ENCODE results near the gene REM1. TPM values are rescaled to one million over a fixed set of nuclear protein-coding genes. Genes with fewer than 3 reads are reported as not detected.

Gene REM1
- polyA plus RNA-seq, 1 donor from 2014 or later, result not detected

GRCh38 chr20:31472395-31473330 lies 2.4 kb upstream of the REM1 start:
- TF ChIP-seq TAF1 (IDR thresholded peaks at IDR 0.05; ENCODE audit: low read depth) (no peak), CTCF (IDR thresholded peaks at IDR 0.05; ENCODE audit: poor library complexity, severe bottlenecking) (no peak), MXI1 (conservative IDR thresholded peaks at IDR 0.05; ENCODE audit: poor library complexity, severe bottlenecking) (no peak), REST (IDR thresholded peaks at IDR 0.05; ENCODE audit: borderline replicate concordance) (no peak), EZH2 (IDR thresholded peaks at IDR 0.05; ENCODE audit: borderline replicate concordance, insufficient read depth, low read length, poor library complexity, severe bottlenecking) (no peak), EP300 (conservative IDR thresholded peaks at IDR 0.05; ENCODE audit: poor library complexity, severe bottlenecking) (no peak), RAD21 (conservative IDR thresholded peaks at IDR 0.05) (no peak), POLR2AphosphoS5 (IDR thresholded peaks at IDR 0.05) (no peak), SMC3 (conservative IDR thresholded peaks at IDR 0.05; ENCODE audit: poor library complexity) (no peak)
- Histone ChIP-seq H3K4me2 (ENCODE audit: low read length) (no peak overlapping the region), H3K4me3 (ENCODE audit: low read length) (no peak overlapping the region), H3K27me3 (ENCODE audit: insufficient read depth, low read depth, low read length) (no peaks in the 10 kb centered on the region), H3K36me3 (ENCODE audit: insufficient read depth, low read length) (no peaks in the 10 kb centered on the region), H3K9me3 (ENCODE audit: low read length) (peaks cover 11% of the 10 kb centered on the region), H4K20me1 (ENCODE audit: insufficient read depth) (no peaks in the 10 kb centered on the region), H3K9ac (ENCODE audit: low read length) (no peak overlapping the region), H3F3A (ENCODE audit: insufficient read depth, low read length, poor library complexity, severe bottlenecking) (no peaks in the 10 kb centered on the region), H3K9me2 (ENCODE audit: insufficient read depth, low read length) (no peaks in the 10 kb centered on the region), H3K27ac (ENCODE audit: low read length) (no peak overlapping the region), H2AFZ (ENCODE audit: low read depth, low read length) (no peak overlapping the region), H3K79me2 (replicated peaks; ENCODE audit: insufficient read depth, low read length) (no peaks in the 10 kb centered on the region)

- no peak overlapping the region for H3K9ac ChIP-seq (ENCODE audit: low read length)
- no peaks in the 10 kb centered on the region for H3K27me3 ChIP-seq (ENCODE audit: insufficient read depth, low read depth, low read length)
- H3K9me3 ChIP-seq (ENCODE audit: low read length), result peaks cover 11% of the 10 kb centered on the region
These were observed 1.6 kb upstream of the REM1 start for GRCh38 chr20:31473331-31474096.

More at GRCh38 chr20:31473331-31474096, 1.6 kb upstream of the REM1 start:
- H3K4me2 ChIP-seq (ENCODE audit: low read length), result no peak overlapping the region
- no peak overlapping the region for H3K4me3 ChIP-seq (ENCODE audit: low read length)
- no peaks in the 10 kb centered on the region for H4K20me1 ChIP-seq (ENCODE audit: insufficient read depth)
- no peak overlapping the region for H2AFZ ChIP-seq (ENCODE audit: low read depth, low read length)
- no peak overlapping the region for H3K27ac ChIP-seq (ENCODE audit: low read length)
- no peaks in the 10 kb centered on the region for H3K79me2 ChIP-seq (replicated peaks; ENCODE audit: insufficient read depth, low read length)
- no peaks in the 10 kb centered on the region for H3K9me2 ChIP-seq (ENCODE audit: insufficient read depth, low read length)
- TF ChIP-seq TAF1 (IDR thresholded peaks at IDR 0.05; ENCODE audit: low read depth) (no peak), EZH2 (IDR thresholded peaks at IDR 0.05; ENCODE audit: borderline replicate concordance, insufficient read depth, low read length, poor library complexity, severe bottlenecking) (no peak), CTCF (IDR thresholded peaks at IDR 0.05; ENCODE audit: poor library complexity, severe bottlenecking) (no peak), SMC3 (conservative IDR thresholded peaks at IDR 0.05; ENCODE audit: poor library complexity) (no peak), MXI1 (conservative IDR thresholded peaks at IDR 0.05; ENCODE audit: poor library complexity, severe bottlenecking) (no peak), POLR2AphosphoS5 (IDR thresholded peaks at IDR 0.05) (no peak), RAD21 (conservative IDR thresholded peaks at IDR 0.05) (no peak), REST (IDR thresholded peaks at IDR 0.05; ENCODE audit: borderline replicate concordance) (no peak), EP300 (conservative IDR thresholded peaks at IDR 0.05; ENCODE audit: poor library complexity, severe bottlenecking) (no peak)
- no peaks in the 10 kb centered on the region for H3F3A ChIP-seq (ENCODE audit: insufficient read depth, low read length, poor library complexity, severe bottlenecking)
- H3K36me3 ChIP-seq (ENCODE audit: insufficient read depth, low read length), result no peaks in the 10 kb centered on the region
